H1 (cell line): ENCODE measurements around the gene ATP1A1. TPM values are rescaled to one million over a fixed set of nuclear protein-coding genes. Genes with fewer than 3 reads are reported as not detected.

Experiments used
- ATF3 ChIP-seq: IDR thresholded peaks from 2 replicates; pipeline ENCODE4 v1.6.1; 2011; ENCODE audit warnings: low read depth, mild to moderate bottlenecking, low read length; ENCODE audit not compliant: insufficient read depth
- CBX5 ChIP-seq: fragments of 300-800, 300-1000 bp; sonication (generic); IDR thresholded peaks from 2 replicates; pipeline ENCODE4 v1.7.1; 2016; ENCODE audit warnings: antibody characterized with exemption, low read length, low read depth
- CHD7 ChIP-seq: fragments of 300-600 bp; sonication (generic); IDR thresholded peaks from 2 replicates; pipeline ENCODE4 v1.7.1; 2012; ENCODE audit warnings: low read length, moderate library complexity, mild to moderate bottlenecking, inconsistent platforms; ENCODE audit not compliant: insufficient replicate concordance
- CTCF ChIP-seq, 3 experiments: IDR thresholded peaks; 1 replicate in 2 of 3; 2 replicates in 1 of 3; pipeline versions ENCODE4 v1.5.1 to v1.6.1; 2011; ENCODE audit warnings: low read length in 3 of 3, mild to moderate bottlenecking in 3 of 3, inconsistent platforms in 2 of 3, low read depth in 1 of 3, moderate library complexity in 1 of 3; ENCODE audit not compliant: insufficient read depth in 1 of 3; ENCODE audit errors: control extremely low read depth in 1 of 3
- NANOG ChIP-seq: IDR thresholded peaks from 2 replicates; pipeline ENCODE4 v1.6.1; 2011; ENCODE audit warnings: low read length, low read depth, mild to moderate bottlenecking, inconsistent platforms; ENCODE audit not compliant: insufficient read depth, poor library complexity, severe bottlenecking
- SIX5 ChIP-seq: IDR thresholded peaks from 2 replicates; pipeline ENCODE4 v1.6.1; 2011; ENCODE audit warnings: mild to moderate bottlenecking, low read depth, low read length
- polyA plus RNA-seq, 7 experiments: library from polyadenylated mRNA; depleted of rRNA in 3 of 7; stranded (reverse) in 5 of 7; unstranded in 2 of 7; fragments of >200 nt in 5 of 7; fragments of 200-250 nt in 2 of 7; gene quantifications; 1 replicate in 5 of 7; 2 replicates in 1 of 7; 4 replicates in 1 of 7; pipeline versions ENCODE4 v1.2.1 to v1.2.3, GENCODE V29; 2011 to 2013; ENCODE audit warnings: missing spikeins in 2 of 7, mixed read lengths in 2 of 7
- total RNA-seq: library from RNA; stranded (reverse); fragmentation: NEBNext Ultra II Directional; extraction: Animal tissue kit (Norgen Biotek cat#: 25700); gene quantifications from 2 replicates; pipeline ENCODE4 v1.2.1, GENCODE V29; 2021
- TF ChIP-seq, protein P1 (sequence below): IDR thresholded peaks from 2 replicates; pipeline ENCODE4 v1.6.1; 2011; ENCODE audit warnings: low read length, improper control_type of control experiment

The ATP1A1 gene
- total and polyA plus RNA-seq, 2 of the 8 experiments (the other 6 are each of a cell fraction or from before 2014, with no cell fraction given) = 222 to 325 TPM

DNA sequence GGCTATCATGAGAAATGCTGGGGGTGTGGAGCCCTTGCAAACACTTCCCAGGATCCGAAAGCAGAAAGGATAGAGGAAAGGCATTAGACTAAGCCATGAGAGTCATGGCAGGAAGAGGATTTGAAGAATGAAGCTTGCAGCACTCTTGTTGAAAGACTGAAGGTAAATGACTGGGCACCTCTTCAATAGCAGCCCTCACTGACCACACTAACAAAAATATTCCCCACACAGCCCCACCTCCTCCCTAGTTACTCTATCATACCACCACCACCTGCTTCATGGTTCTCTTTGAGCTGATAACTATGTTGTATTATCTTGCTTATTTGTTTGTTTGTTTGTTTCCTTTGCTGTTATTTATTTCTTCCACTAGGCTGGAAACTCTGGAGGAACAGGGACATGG, 13.2 kb upstream of the ATP1A1 start (continued):
- no peak for TF ChIP-seq CHD7
- no peak for TF ChIP-seq SIX5
- TF ChIP-seq, protein P1, sequence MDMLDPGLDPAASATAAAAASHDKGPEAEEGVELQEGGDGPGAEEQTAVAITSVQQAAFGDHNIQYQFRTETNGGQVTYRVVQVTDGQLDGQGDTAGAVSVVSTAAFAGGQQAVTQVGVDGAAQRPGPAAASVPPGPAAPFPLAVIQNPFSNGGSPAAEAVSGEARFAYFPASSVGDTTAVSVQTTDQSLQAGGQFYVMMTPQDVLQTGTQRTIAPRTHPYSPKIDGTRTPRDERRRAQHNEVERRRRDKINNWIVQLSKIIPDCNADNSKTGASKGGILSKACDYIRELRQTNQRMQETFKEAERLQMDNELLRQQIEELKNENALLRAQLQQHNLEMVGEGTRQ = no peak
- TF ChIP-seq CTCF (IDR thresholded peaks at IDR 0.05; ENCODE audit: control extremely low read depth in 1 of 3, insufficient read depth in 1 of 3, low read depth in 1 of 3, low read length in 3 of 3) = no peak
- no peak for TF ChIP-seq CBX5
- TF ChIP-seq ATF3 = no peak
- no peak for TF ChIP-seq NANOG
